ENCODE measurements around the gene KCNQ5.

The KCNQ5 gene

DNA sequence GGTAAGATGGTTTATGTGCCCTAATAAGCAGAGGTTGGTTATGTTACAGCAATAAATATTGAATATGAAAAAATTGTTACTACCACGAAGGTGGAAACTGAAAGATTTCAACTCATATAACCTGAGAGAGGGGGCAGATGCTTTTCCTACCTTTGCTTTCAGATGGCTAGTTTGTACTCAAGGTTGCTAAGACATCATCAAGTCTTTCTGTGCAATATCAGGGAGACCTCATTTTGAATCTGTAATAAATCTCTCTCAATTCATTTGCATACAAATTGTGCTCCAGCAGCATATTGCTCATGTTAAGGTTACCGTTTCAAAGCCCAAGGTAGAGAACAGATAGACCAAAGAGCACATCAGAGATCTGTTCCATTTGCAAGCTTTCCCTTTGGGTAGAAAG, 383.0 kb downstream of the KCNQ5 start:
- TF ChIP-seq, protein P1, sequence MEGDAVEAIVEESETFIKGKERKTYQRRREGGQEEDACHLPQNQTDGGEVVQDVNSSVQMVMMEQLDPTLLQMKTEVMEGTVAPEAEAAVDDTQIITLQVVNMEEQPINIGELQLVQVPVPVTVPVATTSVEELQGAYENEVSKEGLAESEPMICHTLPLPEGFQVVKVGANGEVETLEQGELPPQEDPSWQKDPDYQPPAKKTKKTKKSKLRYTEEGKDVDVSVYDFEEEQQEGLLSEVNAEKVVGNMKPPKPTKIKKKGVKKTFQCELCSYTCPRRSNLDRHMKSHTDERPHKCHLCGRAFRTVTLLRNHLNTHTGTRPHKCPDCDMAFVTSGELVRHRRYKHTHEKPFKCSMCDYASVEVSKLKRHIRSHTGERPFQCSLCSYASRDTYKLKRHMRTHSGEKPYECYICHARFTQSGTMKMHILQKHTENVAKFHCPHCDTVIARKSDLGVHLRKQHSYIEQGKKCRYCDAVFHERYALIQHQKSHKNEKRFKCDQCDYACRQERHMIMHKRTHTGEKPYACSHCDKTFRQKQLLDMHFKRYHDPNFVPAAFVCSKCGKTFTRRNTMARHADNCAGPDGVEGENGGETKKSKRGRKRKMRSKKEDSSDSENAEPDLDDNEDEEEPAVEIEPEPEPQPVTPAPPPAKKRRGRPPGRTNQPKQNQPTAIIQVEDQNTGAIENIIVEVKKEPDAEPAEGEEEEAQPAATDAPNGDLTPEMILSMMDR (IDR thresholded peaks at IDR 0.05; ENCODE audit: borderline replicate concordance, insufficient read depth, low read depth, low read length), result no peak
- H3K4me3 ChIP-seq (ENCODE audit: low read depth, low read length), result no peak overlapping the region

DNA sequence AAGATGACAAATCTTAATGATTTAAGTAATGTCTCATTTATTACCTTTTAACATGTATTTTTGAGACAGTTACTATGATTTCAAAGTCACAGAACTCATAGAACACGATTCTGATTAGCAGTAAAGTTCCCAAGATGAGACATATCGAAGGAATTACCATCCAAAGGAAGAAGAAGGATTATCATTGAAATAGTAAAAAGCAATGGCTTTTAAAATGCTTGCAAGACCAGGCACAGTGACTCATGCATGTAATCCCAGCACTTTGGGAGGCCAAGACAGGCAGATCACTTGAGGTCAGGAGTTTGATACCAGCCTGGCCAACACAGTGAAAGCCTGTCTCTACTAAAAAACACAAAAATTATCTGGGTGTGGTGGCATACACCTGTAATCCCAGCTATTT, 384.3 kb downstream of the KCNQ5 start:
- no peak overlapping the region for H3K4me3 ChIP-seq (ENCODE audit: low read depth, low read length)
- TF ChIP-seq, protein P1 (IDR thresholded peaks at IDR 0.05; ENCODE audit: borderline replicate concordance, insufficient read depth, low read depth, low read length), result no peak

- TF ChIP-seq, protein P1 (IDR thresholded peaks at IDR 0.05; ENCODE audit: borderline replicate concordance, insufficient read depth, low read depth, low read length), result no peak
- no peak overlapping the region for H3K4me3 ChIP-seq (ENCODE audit: low read depth, low read length)
Measured at GRCh38 chr6:73011945-73012344, 390.1 kb downstream of the KCNQ5 start.

GRCh38 chr6:73017476-73017875, 395.6 kb downstream of the KCNQ5 start:
- no peak overlapping the region for H3K4me3 ChIP-seq (ENCODE audit: low read depth, low read length)
- TF ChIP-seq, protein P1 (IDR thresholded peaks at IDR 0.05; ENCODE audit: borderline replicate concordance, insufficient read depth, low read depth, low read length), result no peak

GRCh38 chr6:73024598-73024997, 402.7 kb downstream of the KCNQ5 start:
- TF ChIP-seq, protein P1 (IDR thresholded peaks at IDR 0.05; ENCODE audit: borderline replicate concordance, insufficient read depth, low read depth, low read length), result no peak
- H3K4me3 ChIP-seq (ENCODE audit: low read depth, low read length), result no peak overlapping the region

- TF ChIP-seq, protein P1 (IDR thresholded peaks at IDR 0.05; ENCODE audit: borderline replicate concordance, insufficient read depth, low read depth, low read length), result no peak
- H3K4me3 ChIP-seq (ENCODE audit: low read depth, low read length), result no peak overlapping the region
Measured at GRCh38 chr6:73027691-73028090, 405.8 kb downstream of the KCNQ5 start.

DNA sequence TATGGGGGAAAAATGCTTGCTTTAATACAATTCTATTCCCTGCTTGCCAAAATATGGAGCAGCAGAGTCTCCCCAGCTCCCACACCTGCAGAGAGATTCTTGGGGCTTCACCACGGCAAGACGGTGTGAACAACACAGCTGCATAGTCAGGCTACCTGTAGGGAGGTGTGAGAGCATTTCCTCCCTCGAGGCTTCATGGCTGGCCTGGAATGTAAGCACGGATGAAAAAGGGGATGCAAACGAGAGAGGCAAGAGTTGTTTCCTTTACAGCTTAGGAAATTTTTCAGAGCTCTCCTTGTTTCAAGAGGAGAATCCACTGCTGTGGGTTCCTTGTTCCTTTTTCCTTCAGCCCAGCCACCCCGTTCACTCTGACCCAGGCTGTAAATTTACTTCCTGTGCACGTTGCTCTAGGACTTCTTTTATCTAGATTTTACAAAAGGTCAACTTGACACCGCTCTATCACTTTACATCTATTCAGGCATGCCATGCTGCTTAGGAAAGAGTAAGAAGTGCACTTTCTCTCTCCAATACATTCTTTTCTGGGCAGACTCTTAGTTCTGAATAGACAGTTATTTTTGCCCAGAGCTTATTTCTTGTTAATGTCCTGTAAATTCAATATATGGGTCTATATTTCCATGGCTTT, 406.4 kb downstream of the KCNQ5 start:
- H3K4me3 ChIP-seq (ENCODE audit: low read depth, low read length), result no peak overlapping the region
- TF ChIP-seq, protein P1 (IDR thresholded peaks at IDR 0.05; ENCODE audit: borderline replicate concordance, insufficient read depth, low read depth, low read length), result no peak
